ENCODE measurements around the gene SDHA.

DNA sequence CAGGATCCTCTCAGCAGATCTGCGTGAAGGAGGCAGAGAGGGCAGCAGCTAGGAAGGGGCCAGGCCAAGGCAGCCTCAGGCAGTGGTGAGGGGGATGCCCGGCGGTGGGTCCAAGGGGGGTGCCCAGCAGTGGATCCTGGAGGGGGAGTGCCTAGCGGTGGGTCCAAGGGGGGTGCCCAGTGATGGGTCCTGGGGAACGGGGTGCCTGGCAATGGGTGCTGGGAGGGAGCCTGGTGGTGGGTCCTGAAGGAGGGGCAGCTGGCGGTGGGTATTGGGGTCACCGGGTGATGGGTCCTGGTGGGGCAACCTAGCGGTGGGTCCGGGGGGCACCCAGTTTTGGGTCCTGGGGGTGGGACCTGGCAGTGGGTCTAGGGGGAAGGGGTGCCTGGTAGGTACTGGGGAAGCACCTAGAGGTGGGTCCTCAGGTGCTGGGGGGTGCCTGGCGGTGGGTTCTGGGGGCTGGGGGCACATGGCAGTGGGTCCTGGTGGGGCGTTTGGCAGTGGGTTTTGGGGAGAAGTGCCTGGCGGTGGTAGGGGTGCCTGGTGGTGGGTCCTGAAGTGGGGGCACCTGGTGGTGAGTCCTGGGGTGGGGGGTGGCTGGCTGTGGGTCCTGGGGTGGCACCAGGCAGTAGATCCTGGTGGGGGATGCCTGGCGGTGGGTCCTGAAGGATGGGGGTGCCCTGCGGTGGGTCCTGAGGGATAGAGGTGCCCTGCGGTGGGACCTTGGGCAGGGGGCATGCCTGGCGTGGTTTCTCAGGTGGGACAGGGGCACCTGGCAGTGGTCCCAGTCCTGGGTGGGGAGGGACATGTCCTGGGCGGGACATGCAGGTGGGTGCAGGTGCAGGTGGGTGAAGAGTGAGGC is 24.9 kb upstream of the SDHA start:
- TF ChIP-seq POLR2A (IDR thresholded peaks at IDR 0.05), result no peak
- TF ChIP-seq, protein P1, sequence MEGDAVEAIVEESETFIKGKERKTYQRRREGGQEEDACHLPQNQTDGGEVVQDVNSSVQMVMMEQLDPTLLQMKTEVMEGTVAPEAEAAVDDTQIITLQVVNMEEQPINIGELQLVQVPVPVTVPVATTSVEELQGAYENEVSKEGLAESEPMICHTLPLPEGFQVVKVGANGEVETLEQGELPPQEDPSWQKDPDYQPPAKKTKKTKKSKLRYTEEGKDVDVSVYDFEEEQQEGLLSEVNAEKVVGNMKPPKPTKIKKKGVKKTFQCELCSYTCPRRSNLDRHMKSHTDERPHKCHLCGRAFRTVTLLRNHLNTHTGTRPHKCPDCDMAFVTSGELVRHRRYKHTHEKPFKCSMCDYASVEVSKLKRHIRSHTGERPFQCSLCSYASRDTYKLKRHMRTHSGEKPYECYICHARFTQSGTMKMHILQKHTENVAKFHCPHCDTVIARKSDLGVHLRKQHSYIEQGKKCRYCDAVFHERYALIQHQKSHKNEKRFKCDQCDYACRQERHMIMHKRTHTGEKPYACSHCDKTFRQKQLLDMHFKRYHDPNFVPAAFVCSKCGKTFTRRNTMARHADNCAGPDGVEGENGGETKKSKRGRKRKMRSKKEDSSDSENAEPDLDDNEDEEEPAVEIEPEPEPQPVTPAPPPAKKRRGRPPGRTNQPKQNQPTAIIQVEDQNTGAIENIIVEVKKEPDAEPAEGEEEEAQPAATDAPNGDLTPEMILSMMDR (IDR thresholded peaks at IDR 0.05 in 8 of 11, conservative IDR thresholded peaks at IDR 0.05 in 3 of 11), result no peak
